GM21717 (cell line): ENCODE data around the gene WDR74.
A peak's percentile ranks its signal among the peaks of the same experiment; 100 is the strongest.
"Not testable (repeated sequence)": the region's sequence is repeated elsewhere in the genome, so short reads cannot be mapped to it uniquely, and the experiment has no call there.

ENCODE experiments used
- ATAC-seq: cut with Tn5 transposase; IDR thresholded peaks from one replicate; pipeline ENCODE4 v1.9.1; 2021; ENCODE audit warnings: mild to moderate bottlenecking, moderate library complexity; ENCODE audit not compliant: unreplicated experiment

The WDR74 gene

GRCh38 chr11:62842171-62842741 lies 2.9 kb upstream of the WDR74 start:
- ATAC-seq: no peak

GRCh38 chr11:62841361-62842170 lies 2.2 kb upstream of the WDR74 start:
- ATAC-seq: peak; percentile 53

DNA sequence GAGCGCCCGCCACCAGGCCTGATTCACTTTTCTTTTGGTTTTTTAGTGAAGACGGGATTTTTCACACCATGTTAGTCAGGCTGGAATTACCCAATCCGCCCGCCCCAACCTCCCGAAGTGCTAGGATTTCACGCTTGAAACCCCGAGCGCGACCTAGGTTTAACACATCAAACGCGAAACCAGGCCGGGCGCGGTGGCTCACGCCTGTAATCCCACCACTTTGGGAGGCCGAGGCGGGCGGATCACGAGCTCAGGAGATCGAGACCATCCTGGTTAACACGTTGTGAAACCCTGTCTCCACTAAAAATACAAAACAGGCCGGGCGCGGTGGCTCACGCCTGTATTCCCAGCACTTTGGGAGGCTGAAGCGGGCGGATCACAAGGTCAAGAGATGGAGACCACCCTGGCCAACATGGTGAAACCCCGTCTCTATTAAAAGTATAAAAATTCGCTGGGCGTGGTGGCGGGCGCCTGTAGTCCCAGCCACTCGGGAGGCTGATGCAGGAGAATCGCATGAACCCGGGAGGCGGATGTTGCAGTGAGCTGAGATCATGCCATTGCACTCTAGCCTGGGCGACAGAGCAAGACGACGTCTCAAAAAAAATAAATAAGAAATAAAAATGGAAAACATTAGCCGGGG lies 1.5 kb upstream of the WDR74 start:
- ATAC-seq: not testable (repeated sequence)

GRCh38 chr11:62835336-62835735 lies 4.1 kb downstream of the WDR74 start:
- no peak for ATAC-seq

- no peak for ATAC-seq
Measured at GRCh38 chr11:62832336-62833234, 6.8 kb downstream of the WDR74 start, which contains the start of gene TEX54. Gene TEX54 (minus strand): TSS chr11:62832841.

DNA sequence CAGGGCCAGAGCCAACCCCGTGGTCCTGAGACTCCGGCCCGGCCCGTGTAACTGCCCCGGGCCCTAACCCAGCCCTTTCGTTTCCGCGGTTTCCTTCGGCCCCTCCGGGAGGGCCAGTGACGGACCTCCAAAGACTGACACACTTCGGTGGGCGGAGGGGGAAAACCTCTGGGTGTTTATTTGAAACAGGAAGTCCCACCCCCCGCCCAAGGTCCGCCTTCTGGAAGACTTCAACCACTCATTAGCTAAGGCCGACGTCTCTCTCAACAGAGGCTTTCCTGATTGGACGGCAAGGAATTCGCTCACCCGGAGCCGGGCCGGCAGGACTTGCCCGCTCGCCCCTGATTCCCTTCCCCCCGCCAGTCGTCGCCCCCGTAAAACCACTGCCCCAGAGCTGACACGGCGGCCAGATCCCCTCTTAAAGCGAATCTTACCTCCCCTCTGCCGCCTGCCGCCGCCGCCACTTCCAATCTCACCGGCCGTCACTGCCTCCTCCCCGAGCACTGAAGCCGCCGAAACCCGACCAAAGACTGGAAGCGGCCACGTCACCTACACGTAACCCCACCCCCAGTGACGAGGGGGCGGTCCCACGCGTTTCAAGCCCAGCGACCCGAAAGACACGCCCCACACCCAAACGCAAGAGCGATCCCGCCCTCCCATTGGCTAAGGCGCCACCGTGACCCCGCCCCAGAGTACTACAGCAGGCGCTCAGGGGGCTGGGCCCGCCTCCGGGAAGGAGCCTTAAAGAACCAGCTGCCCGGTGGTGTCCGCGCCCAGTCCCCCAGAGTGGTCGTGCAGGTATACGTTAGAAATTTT lies 7.7 kb downstream of the WDR74 start, which contains the start of gene STX5:
STX5 (minus strand) TSS at position 532 of the 816 bp plus-strand sequence. CDS start 808 bp downstream, outside the sequence.
- ATAC-seq: peak; percentile 71

DNA sequence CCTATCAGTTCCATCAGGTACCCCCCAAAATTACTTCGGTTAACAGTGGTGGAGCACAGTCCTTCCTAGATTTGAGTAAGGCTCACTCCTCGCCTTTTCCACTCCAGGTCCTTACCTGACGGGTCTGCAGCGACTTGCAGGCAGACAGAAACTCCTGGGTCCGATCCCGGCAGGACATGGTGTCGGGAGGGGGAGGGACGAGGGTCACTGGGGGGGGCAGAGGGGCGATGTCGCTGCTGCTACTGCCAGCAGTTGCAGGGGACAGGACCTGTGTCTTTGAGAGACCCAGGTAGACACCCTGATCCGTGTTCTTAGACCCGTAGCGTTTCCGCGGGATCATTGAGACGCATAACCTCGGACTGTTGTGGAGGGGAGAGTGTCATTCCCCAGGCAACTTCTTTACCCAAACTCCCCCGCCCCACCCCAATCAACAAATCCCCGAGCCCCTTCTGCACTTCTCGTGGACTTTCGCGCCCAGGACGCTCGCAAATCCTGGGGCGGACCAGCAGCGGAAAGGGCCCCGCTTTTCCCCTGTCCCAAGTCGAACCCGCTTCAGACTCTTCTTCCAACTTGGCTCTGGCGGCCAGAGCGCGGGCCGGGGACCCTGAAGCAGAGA lies 8.4 kb downstream of the WDR74 start:
- ATAC-seq: no peak

- not testable (repeated sequence) for ATAC-seq
Measured at GRCh38 chr11:62828130-62828529, 11.3 kb downstream of the WDR74 start.

DNA sequence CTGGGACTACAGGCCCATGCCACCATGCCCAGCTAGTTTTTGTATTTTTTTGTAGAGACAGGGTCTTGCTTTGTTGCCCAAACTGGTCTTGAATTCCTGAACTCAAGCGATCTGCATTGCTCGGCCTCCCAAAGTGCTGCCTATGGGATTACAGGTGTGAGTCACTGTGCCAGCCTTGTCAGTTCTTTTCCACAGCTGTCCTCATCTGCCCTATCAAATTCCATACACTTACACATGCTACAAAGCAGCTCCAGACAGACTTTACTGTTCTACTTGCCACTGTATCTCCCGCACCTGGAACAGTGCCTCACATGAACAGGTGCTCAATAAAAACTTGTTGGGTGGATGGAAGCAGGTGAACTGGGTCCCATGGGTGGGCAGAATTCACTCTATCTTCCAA lies 15.7 kb downstream of the WDR74 start:
- ATAC-seq: no peak

DNA sequence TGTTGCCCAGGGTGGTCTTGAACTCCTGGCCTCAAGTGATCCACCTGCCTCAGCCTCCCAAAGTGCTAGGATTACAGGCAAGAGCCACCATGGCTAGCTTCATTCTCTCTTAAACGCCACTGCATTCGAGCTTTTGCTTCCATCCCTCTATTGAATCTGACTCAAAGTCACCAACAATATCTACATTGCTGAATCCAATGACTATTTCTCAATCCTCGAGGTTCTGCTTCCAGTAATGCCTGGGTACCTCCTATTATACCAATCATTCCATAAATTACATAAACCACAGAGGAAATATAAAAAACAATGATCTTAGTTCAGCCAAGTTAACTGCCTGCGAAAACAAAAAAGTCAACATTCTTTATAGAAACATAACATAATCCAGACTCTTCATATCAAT lies 22.3 kb downstream of the WDR74 start:
- no peak for ATAC-seq

DNA sequence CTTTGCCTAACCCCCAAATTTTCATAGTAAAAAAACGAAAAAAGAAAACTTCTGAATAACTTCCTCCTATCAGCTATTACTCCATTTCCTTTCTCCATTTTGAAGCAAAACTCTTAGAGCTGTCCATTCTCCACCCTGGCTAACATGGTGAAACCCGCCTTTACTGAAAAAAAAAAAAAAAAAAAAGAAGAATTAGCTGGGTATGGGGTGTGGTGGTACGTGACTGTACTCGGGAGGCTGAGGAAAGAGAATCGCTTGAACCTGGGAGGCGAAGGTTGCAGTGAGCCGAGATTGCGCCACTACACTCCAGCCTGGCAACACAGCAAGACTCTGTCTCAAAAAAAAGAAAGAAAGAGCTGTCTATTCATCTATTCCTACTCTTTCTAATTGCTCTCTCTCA lies 22.8 kb downstream of the WDR74 start:
- no peak for ATAC-seq

DNA sequence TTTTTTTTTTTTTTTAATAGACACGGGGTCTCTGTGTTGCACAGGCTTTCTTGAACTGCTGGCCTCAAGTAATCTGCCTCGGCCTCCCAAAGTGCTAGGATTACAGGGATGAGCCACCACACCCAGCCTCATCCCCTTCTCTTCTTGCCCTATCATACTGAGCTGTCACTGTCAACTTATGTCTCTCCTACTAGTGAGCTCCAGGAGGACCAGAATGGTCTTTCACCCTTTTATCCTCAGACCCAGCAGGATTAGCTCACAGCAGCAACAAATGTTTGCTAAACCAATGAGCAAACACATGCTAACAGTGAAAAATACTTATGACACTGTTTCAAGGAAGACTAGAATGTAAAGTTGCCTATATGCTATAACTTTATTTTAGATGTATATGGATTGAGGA lies 27.7 kb downstream of the WDR74 start:
- ATAC-seq: no peak

- no peak for ATAC-seq
Measured at GRCh38 chr11:62810748-62811147, 28.6 kb downstream of the WDR74 start.

- ATAC-seq: no peak
Measured at GRCh38 chr11:62806611-62807121, 32.7 kb downstream of the WDR74 start.

GRCh38 chr11:62805961-62806441 lies 33.4 kb downstream of the WDR74 start:
- ATAC-seq: no peak

- peak; percentile 71 for ATAC-seq
Measured at GRCh38 chr11:62805076-62805892, 34.1 kb downstream of the WDR74 start, which contains the start of gene NXF1. Gene NXF1 (minus strand): TSS chr11:62805440. CDS start chr11:62805356, 84 bp downstream.

DNA sequence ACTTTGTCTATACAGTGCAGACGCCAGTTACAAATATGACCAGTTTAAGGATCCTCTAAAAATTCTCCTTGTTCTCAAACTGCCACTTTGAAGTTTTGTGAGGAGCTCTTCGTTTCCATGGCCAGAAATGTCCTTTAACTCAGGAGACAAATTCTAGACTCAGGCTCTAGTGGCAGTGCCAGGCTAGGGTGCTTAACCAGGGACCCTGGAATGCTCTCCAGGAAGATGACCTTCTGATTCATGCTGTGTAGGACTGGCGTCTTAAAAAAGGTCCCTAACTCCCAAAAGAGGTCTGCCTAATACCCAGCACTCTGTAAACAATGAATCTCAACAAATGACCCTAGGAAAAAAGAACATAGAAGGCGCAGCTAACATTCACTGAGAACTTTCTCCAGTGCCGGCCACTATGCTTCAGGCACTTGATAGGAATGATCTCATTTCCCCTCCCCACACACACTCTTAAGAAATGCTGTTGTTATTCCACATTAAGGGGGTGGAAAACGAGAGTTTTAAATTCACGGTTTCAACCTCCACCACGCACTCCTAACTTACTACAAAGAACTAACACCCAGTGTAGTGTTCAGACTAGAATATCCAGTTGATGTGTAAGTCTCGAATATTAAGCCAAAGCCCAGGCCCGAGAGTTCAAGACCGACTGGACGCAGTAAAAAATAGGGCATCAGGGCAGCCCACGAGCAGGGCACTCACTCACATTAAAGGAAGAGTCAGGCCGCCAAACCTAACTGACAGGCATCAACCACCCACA lies 34.9 kb downstream of the WDR74 start:
- ATAC-seq: peak; percentile 2
